Thyroid gland (tissue), 4 donors: ENCODE measurements around the gene GCC1.

ENCODE experiments used
- CTCF ChIP-seq, 6 experiments: fragments of 200-600 bp in 3 of 6; fragments of 450-650 bp in 3 of 6; sonication (generic) in 3 of 6; IDR thresholded peaks; one replicate each; pipeline ENCODE4 v1.5.1; 2016 to 2019; ENCODE audit warnings: antibody characterized with exemption in 6 of 6, mild to moderate bottlenecking in 2 of 6, inconsistent platforms in 1 of 6, moderate library complexity in 1 of 6
- POLR2A ChIP-seq, 2 donors: fragments of 450-650 bp; IDR thresholded peaks; one replicate each; pipeline ENCODE4 v1.6.1; 2017; ENCODE audit warnings: antibody characterized with exemption in 2 of 2, mild to moderate bottlenecking in 2 of 2, moderate library complexity in 1 of 2

DNA sequence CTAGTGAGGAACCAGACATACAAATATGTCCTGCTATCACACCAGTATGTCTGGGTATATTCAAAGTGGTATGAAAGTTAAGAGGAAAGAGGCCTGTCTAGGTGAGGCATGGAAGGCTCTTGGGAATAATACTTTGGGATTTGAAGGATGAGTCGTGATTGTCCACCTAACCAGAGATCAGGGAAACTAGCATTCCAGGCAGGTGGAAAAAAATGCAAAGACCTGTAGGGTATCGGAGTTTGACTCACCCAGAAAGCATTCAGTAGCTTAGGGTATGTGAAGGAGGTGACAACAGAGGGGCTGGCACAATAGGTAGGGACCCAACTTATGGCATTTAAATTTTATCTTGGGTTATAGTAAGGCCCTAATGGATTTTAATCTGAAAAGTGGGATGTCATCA is 950 bp upstream of the GCC1 start:
- peak in 1 of 6 experiments; percentile 3 for TF ChIP-seq CTCF (IDR thresholded peaks at IDR 0.05)
- no peak for TF ChIP-seq POLR2A (IDR thresholded peaks at IDR 0.05)
